Body of pancreas (tissue), 4 donors: ENCODE measurements around the gene SSNA1. TPM values are rescaled to one million over a fixed set of nuclear protein-coding genes. Genes with fewer than 3 reads are reported as not detected.

Experiments
- ATAC-seq: fragments of 150-250 bp; one replicate; pipeline ENCODE4 v1.9.1; 2016
- DNase-seq, 4 donors: peaks; one replicate each; pipeline ENCODE4 v3.0.0-alpha.2; 2019
- H3K27ac ChIP-seq, 4 donors: fragments of 200-600 bp; sonication (generic); 1 replicate in 3 of 4; 2 replicates in 1 of 4; pipeline versions ENCODE4 v1.5.1 to v1.6.1; 2016 to 2019; ENCODE audit warnings: mild to moderate bottlenecking in 1 of 4, mixed read lengths in 1 of 4, moderate library complexity in 1 of 4
- H3K27me3 ChIP-seq, 2 donors: fragments of 200-600 bp; sonication (generic); one replicate each; pipeline ENCODE4 v1.6.0; 2016; ENCODE audit warnings: mild to moderate bottlenecking in 1 of 2
- H3K36me3 ChIP-seq, 2 donors: fragments of 200-600 bp; sonication (generic); replicated peaks in 1 of 2; 2 replicates each; pipeline ENCODE4 v1.5.1; 2016; ENCODE audit warnings: low read depth in 2 of 2; ENCODE audit not compliant: insufficient read depth in 1 of 2
- H3K4me1 ChIP-seq: fragments of 200-600 bp; sonication (generic); one replicate; pipeline ENCODE4 v1.6.0; 2016
- H3K4me3 ChIP-seq, 2 donors: fragments of 200-600 bp; sonication (generic); 1 replicate in 1 of 2; 2 replicates in 1 of 2; pipeline ENCODE4 v1.5.1; 2016 to 2019
- H3K9me3 ChIP-seq, 3 donors: fragments of 200-600 bp; sonication (generic); 1 replicate in 2 of 3; 2 replicates in 1 of 3; pipeline ENCODE4 v1.5.1; 2016
- POLR2A ChIP-seq, 3 donors: fragments of 450-650 bp; IDR thresholded peaks; one replicate each; pipeline ENCODE4 v1.6.1; 2016; ENCODE audit warnings: antibody characterized with exemption in 3 of 3, mild to moderate bottlenecking in 2 of 3
- WGBS, 2 donors: methylation state at CpG; one replicate each; pipeline ENCODE4 v1.1.5; 2017; 5-methylcytosine and 5-hydroxymethylcytosine counted together
- intact Hi-C: fragments of 100-400 bp; cut with DNase I; formaldehyde crosslinking; loops from one replicate; pipeline ENCODE4 v1.15.1; 2023
- total RNA-seq, 2 donors: library from RNA; depleted of rRNA; stranded (reverse); fragments of >200 nt; gene quantifications; one replicate each; pipeline ENCODE4 v1.1.0, GENCODE V29; 2016
- TF ChIP-seq, protein P1 (sequence below), 7 experiments: fragments of 450-650 bp in 4 of 7; fragments of 200-600 bp in 3 of 7; sonication (generic) in 3 of 7; IDR thresholded peaks; one replicate each; pipeline ENCODE4 v1.5.1; 2016 to 2019; ENCODE audit warnings: antibody characterized with exemption in 7 of 7

SSNA1 gene
- total RNA-seq, 2 donors from 2014 or later = 62.3 to 79.1 TPM

DNA sequence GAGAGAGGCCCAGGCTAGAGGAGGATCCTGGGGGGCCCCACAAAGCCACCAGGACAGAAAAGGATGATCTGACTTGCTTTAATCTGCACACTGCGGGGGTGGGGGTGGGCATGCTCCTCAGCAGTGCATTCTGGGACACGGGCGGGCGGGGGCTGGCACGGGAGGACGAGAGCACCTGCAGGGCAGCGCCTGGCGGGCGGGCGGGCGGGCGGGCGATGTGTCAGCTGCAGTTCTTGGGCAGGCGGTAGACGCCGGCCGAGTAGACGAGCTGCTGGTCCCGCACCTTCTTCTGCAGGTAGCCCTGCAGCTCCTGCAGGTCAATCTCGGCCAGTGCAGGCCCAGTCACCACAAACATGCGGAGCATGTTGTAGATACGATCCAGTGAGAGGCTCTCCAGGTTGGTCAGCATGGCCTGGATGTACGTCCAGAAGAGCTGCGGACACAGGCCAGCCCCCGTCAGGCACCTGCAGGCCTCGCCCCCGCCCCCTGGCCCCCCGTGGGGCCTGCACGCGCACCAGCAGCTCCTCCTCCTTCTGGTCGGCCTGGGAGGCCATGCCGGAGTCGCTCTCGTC, 13.7 kb upstream of the SSNA1 start:
- intact Hi-C loops = no loop called here
- ATAC-seq = no peak

DNA sequence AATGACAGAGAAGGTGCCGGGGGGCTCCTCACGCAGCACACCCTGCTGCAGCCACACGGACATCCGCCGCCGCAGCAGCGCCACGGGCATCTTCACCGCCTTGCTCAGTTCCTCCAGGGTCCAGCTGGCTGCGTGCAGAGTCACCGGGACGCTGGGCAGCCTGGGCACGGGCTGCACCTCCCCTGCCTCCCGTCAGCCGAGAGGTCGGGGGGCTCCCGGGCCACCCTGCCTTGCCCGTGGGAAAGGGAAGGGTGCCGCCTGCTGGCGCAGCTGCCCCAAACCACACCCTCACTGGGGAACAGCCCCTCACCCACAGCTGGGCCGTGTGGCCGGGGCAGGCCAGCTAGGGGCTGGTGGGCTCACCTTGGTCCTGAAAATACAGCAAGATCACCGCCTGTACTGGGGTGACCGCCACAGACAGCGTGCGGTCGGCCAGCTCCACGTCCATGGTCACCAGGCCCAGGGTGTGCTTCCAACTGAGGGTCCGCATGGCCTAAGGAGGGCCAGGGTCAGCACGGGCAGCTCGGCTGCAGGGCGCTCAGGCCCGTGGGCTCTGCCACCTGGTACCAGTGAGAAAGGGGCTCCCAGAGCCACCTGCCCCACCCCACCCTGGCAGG, 13.0 kb upstream of the SSNA1 start:
- DNase-seq (no peak), ATAC-seq (no peak)
- WGBS, 2 donors = 66% methylated on average over 33 of the region's 33 CpGs; no CpG with 5 or more reads in 1 of the 2 donors
- Histone ChIP-seq H3K9me3 (no peaks in the 10 kb centered on the region), H3K4me1 (no peaks in the 10 kb centered on the region), H3K27ac (no peak overlapping the region), H3K4me3 (no peak overlapping the region), H3K27me3 (no peaks in the 10 kb centered on the region), H3K36me3 (peaks cover 11 to 13% of the 10 kb centered on the region in 2 donors)
- TF ChIP-seq, protein P1, sequence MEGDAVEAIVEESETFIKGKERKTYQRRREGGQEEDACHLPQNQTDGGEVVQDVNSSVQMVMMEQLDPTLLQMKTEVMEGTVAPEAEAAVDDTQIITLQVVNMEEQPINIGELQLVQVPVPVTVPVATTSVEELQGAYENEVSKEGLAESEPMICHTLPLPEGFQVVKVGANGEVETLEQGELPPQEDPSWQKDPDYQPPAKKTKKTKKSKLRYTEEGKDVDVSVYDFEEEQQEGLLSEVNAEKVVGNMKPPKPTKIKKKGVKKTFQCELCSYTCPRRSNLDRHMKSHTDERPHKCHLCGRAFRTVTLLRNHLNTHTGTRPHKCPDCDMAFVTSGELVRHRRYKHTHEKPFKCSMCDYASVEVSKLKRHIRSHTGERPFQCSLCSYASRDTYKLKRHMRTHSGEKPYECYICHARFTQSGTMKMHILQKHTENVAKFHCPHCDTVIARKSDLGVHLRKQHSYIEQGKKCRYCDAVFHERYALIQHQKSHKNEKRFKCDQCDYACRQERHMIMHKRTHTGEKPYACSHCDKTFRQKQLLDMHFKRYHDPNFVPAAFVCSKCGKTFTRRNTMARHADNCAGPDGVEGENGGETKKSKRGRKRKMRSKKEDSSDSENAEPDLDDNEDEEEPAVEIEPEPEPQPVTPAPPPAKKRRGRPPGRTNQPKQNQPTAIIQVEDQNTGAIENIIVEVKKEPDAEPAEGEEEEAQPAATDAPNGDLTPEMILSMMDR (IDR thresholded peaks at IDR 0.05) = peak in 1 of 7 experiments; percentile 7
- TF ChIP-seq POLR2A (IDR thresholded peaks at IDR 0.05) = no peak
- intact Hi-C loops = no loop called here

More for the DNA sequence above, 13.7 kb upstream of the SSNA1 start:
- Histone ChIP-seq H3K36me3 (peaks cover 4 to 8% of the 10 kb centered on the region in 2 donors), H3K9me3 (no peaks in the 10 kb centered on the region), H3K4me1 (peaks cover 6% of the 10 kb centered on the region), H3K27me3 (no peaks in the 10 kb centered on the region), H3K27ac (no peak overlapping the region), H3K4me3 (no peak overlapping the region)
- TF ChIP-seq POLR2A (IDR thresholded peaks at IDR 0.05) = no peak
- TF ChIP-seq, protein P1 (IDR thresholded peaks at IDR 0.05) = no peak
- 51 to 56% methylated on average over 7 to 32 of the region's 34 CpGs for WGBS, 2 donors
- DNase-seq = no peak

DNA sequence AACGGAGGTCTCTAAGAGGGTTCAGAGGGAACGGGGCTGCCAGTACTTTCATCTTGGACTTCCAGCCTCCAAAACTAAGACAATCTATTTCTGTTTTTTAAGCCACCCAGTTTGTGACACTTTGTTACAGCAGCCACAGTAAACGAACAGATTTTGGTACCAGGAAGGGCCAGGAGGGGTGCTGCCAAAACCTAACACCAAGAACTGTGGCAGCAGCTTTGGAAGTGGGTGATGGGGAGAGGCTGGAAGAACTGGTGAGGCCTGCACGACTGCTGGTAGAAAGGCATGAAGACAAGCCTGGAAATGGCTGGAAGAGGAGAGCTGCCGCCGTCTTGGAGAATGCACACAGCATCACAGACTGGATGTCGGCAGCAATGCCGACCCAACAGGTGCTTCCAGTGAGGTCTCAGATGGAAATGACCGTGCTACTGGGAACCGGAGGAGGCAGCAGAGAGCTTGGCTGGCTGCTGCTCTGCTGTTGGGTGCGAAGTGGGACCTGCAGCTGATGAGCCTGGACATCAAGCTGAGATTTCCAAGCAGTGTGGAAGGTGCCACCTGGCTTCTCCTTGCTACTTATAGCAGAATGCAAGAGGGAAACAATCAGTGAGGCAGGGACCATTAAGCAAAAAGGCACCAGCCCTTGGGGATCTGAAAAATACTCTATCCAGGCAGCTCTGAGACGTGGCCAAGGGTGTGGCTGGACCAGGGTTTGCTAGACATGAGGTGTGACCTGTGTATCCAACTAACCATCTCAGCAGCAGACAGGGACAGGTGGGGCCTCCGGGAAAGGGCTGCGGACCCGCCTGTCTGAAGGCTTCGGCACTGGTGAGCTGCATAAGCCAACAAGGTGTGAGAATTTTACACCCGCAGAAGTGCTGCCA, 11.9 kb upstream of the SSNA1 start:
- H3K4me3 ChIP-seq = no peak overlapping the region
- ATAC-seq (peak; percentile 55), DNase-seq (peak in 3 of 4 donors; percentile 54 to 62 (median 54))
- no peaks in the 10 kb centered on the region for H3K4me1 ChIP-seq
- 56 to 62% methylated on average over 13 to 17 of the region's 17 CpGs for WGBS, 2 donors
- peaks cover 17 to 22% of the 10 kb centered on the region in 2 donors for H3K36me3 ChIP-seq
- no peaks in the 10 kb centered on the region for H3K9me3 ChIP-seq
- intact Hi-C loops = no loop called here
- TF ChIP-seq, protein P1 (IDR thresholded peaks at IDR 0.05) = peak; percentile 7 to 74 (median 57)
- TF ChIP-seq POLR2A (IDR thresholded peaks at IDR 0.05) = no peak
- H3K27me3 ChIP-seq = no peaks in the 10 kb centered on the region
- H3K27ac ChIP-seq = no peak overlapping the region

DNA sequence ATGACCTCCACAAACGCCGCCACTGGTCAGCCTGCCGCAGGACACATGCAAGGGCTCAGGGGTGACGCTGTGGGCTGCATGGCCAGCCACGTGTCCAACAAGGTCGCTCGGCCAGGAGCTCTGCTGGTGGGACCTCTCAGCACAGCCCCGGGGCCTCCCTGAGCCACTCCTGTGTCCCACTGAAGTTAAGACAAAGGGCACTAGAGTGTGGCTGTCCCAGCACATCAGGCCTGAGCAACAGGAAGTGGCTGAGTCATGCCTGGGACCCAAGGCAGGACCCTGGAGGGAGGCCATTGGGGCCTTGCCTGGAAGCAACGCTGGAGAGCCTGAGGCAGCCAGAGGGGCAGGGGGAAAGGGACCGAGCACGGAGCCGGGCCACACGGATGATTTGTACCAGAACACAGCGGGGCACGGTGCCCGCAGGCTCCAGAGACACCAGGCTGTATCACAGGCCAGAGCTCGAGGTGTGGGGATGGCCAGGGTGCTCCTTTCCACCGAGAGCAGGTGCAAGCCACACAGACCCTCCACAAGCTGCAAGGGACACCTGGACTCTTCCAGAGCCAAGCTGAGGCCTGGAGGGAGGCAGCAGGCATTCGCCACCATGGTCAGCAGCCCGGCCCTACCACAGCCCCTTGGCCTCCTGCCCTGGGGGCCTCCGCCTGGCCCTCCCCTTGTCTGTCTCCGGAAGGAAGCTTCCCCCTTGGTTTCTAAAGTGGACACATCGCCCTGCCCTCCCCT, 10.1 kb upstream of the SSNA1 start:
- DNase-seq (no peak), ATAC-seq (no peak)
- no peak overlapping the region for H3K27ac ChIP-seq
- peaks cover 19 to 34% of the 10 kb centered on the region in 2 donors for H3K36me3 ChIP-seq
- intact Hi-C loops = no loop called here
- H3K4me1 ChIP-seq = no peaks in the 10 kb centered on the region
- no peak overlapping the region for H3K4me3 ChIP-seq
- TF ChIP-seq, protein P1 (IDR thresholded peaks at IDR 0.05) = no peak
- no peaks in the 10 kb centered on the region for H3K9me3 ChIP-seq
- WGBS, 2 donors = 82 to 89% methylated on average over 9 to 19 of the region's 23 CpGs
- H3K27me3 ChIP-seq = no peaks in the 10 kb centered on the region
